Endothelial cell of hepatic sinusoid (primary cell): Measurements from ENCODE around the gene MIPOL1.
"Not testable (repeated sequence)": the region's sequence is repeated elsewhere in the genome, so short reads cannot be mapped to it uniquely, and the experiment has no call there.

Experiments
- in situ Hi-C: cut with HindIII; loops from 2 replicates; pipeline ENCODE4 v1.10.0; 2017; ENCODE audit warnings: low sequenced_read_pairs

The MIPOL1 gene

GRCh38 chr14:37508503-37508902 is 310.8 kb downstream of the MIPOL1 start:
- in situ Hi-C loops, result no loop called here

GRCh38 chr14:37512173-37512572 is 314.4 kb downstream of the MIPOL1 start:
- in situ Hi-C loops, result no loop called here

- in situ Hi-C loops, result no loop called here
Measured at GRCh38 chr14:37515771-37516170, 318.0 kb downstream of the MIPOL1 start.

GRCh38 chr14:37526994-37527393 is 329.3 kb downstream of the MIPOL1 start:
- in situ Hi-C loops, result no loop called here

GRCh38 chr14:37539992-37540391 is 342.3 kb downstream of the MIPOL1 start:
- in situ Hi-C loops, result no loop called here

GRCh38 chr14:37544407-37544806 is 346.7 kb downstream of the MIPOL1 start:
- in situ Hi-C loops, result no loop called here

GRCh38 chr14:37545174-37545573 is 347.4 kb downstream of the MIPOL1 start:
- in situ Hi-C loops, result no loop called here

GRCh38 chr14:37546621-37547447 is 349.1 kb downstream of the MIPOL1 start:
- in situ Hi-C loops, result no loop called here

GRCh38 chr14:37550511-37550910 is 352.8 kb downstream of the MIPOL1 start:
- in situ Hi-C loops, result no loop called here

- in situ Hi-C loops, result no loop called here
Measured at GRCh38 chr14:37551119-37551518, 353.4 kb downstream of the MIPOL1 start.

GRCh38 chr14:37553935-37554550 is 356.3 kb downstream of the MIPOL1 start:
- in situ Hi-C loops, result no loop called here

- in situ Hi-C loops, result not testable (repeated sequence)
Measured at GRCh38 chr14:37555596-37555995, 357.9 kb downstream of the MIPOL1 start.

GRCh38 chr14:37558740-37559139 is 361.0 kb downstream of the MIPOL1 start:
- in situ Hi-C loops, result no loop called here

- in situ Hi-C loops, result no loop called here
Measured at GRCh38 chr14:37559386-37559785, 361.6 kb downstream of the MIPOL1 start.

- in situ Hi-C loops, result loop anchor here (10.0 kb wide), 1 partner anchor 308 kb away; no protein-coding TSS in a partner anchor
Measured at GRCh38 chr14:37563189-37563588, 365.5 kb downstream of the MIPOL1 start.

GRCh38 chr14:37565550-37565949 is 367.8 kb downstream of the MIPOL1 start:
- in situ Hi-C loops, result loop anchor here (10.0 kb wide), 1 partner anchor 311 kb away; no protein-coding TSS in a partner anchor

- in situ Hi-C loops, result loop anchor here (10.0 kb wide), 1 partner anchor 312 kb away; no protein-coding TSS in a partner anchor
Measured at GRCh38 chr14:37566811-37567371, 369.2 kb downstream of the MIPOL1 start.

GRCh38 chr14:37569729-37570128 is 372.0 kb downstream of the MIPOL1 start:
- in situ Hi-C loops, result loop anchor here (10.0 kb wide), 1 partner anchor 315 kb away; no protein-coding TSS in a partner anchor

GRCh38 chr14:37571391-37571790 is 373.7 kb downstream of the MIPOL1 start:
- in situ Hi-C loops, result no loop called here

GRCh38 chr14:37573356-37573755 is 375.6 kb downstream of the MIPOL1 start:
- in situ Hi-C loops, result no loop called here

GRCh38 chr14:37579274-37579673 is 381.5 kb downstream of the MIPOL1 start:
- in situ Hi-C loops, result no loop called here

GRCh38 chr14:37580146-37580545 is 382.4 kb downstream of the MIPOL1 start:
- in situ Hi-C loops, result no loop called here
